HEK293T (cell line): ENCODE results near the gene COL5A1.

Source experiments
- CTCF ChIA-PET: fragments of 350-600 bp; formaldehyde crosslinking; extraction: SDS; loops from one replicate; lab custom pipeline; 2021; ENCODE audit warnings: antibody characterized with exemption, inconsistent platforms; lab: Yijun Ruan, JAX
- POLR2A ChIA-PET: fragments of 350-600 bp; formaldehyde crosslinking; extraction: SDS; loops from one replicate; lab custom pipeline; 2020; ENCODE audit warnings: antibody characterized with exemption, inconsistent platforms; lab: Yijun Ruan, JAX
- DNase-seq: peaks from one replicate; pipeline ENCODE4 v3.0.0; 2012; ENCODE audit warnings: mixed read lengths; ENCODE audit errors: extremely low spot score
- ARNT ChIP-seq: fragments of 450-650 bp; IDR thresholded peaks from 2 replicates; pipeline ENCODE4 v1.6.1; 2017; ENCODE audit warnings: mild to moderate bottlenecking
- BHLHE40 ChIP-seq: fragments of 450-650 bp; IDR thresholded peaks from 2 replicates; pipeline ENCODE4 v1.6.1; 2016; ENCODE audit warnings: mild to moderate bottlenecking, moderate library complexity, borderline replicate concordance
- CTBP1 ChIP-seq: fragments of 450-650 bp; IDR thresholded peaks from 2 replicates; pipeline ENCODE4 v1.6.1; 2016; ENCODE audit warnings: borderline replicate concordance
- ELF4 ChIP-seq: fragments of 450-650 bp; IDR thresholded peaks from 2 replicates; pipeline ENCODE4 v1.6.1; 2017; ENCODE audit warnings: antibody characterized with exemption
- FOXA1 ChIP-seq: fragments of 450-650 bp; IDR thresholded peaks from 2 replicates; pipeline ENCODE4 v1.6.1; 2016; ENCODE audit warnings: mild to moderate bottlenecking
- FOXK2 ChIP-seq: fragments of 450-650 bp; IDR thresholded peaks from 2 replicates; pipeline ENCODE4 v1.6.1; 2016; ENCODE audit warnings: mild to moderate bottlenecking
- FOXM1 ChIP-seq: fragments of 450-650 bp; IDR thresholded peaks from 2 replicates; pipeline ENCODE4 v1.6.1; 2017; ENCODE audit warnings: mild to moderate bottlenecking, borderline replicate concordance
- HDGF ChIP-seq: fragments of 450-650 bp; IDR thresholded peaks from 2 replicates; pipeline ENCODE4 v1.6.1; 2017; ENCODE audit warnings: antibody characterized with exemption, borderline replicate concordance
- L3MBTL2 ChIP-seq: fragments of 450-650 bp; conservative IDR thresholded peaks from 2 replicates; pipeline ENCODE4 v1.6.1; 2016; ENCODE audit warnings: mild to moderate bottlenecking
- LEF1 ChIP-seq: fragments of 450-650 bp; IDR thresholded peaks from 2 replicates; pipeline ENCODE4 v1.6.1; 2017; ENCODE audit warnings: mild to moderate bottlenecking, borderline replicate concordance
- NFRKB ChIP-seq: fragments of 450-650 bp; IDR thresholded peaks from 2 replicates; pipeline ENCODE4 v1.6.1; 2016; ENCODE audit warnings: mild to moderate bottlenecking, moderate library complexity
- SP1 ChIP-seq: fragments of 450-650 bp; IDR thresholded peaks from 2 replicates; pipeline ENCODE4 v1.6.1; 2017
- SUZ12 ChIP-seq: fragments of 450-650 bp; IDR thresholded peaks from 2 replicates; pipeline ENCODE4 v1.6.1; 2016; ENCODE audit warnings: mild to moderate bottlenecking
- TARDBP ChIP-seq: fragments of 450-650 bp; IDR thresholded peaks from 2 replicates; pipeline ENCODE4 v1.6.1; 2016
- ZNF384 ChIP-seq: fragments of 450-650 bp; IDR thresholded peaks from 2 replicates; pipeline ENCODE4 v1.6.1; 2016
- TF ChIP-seq, protein P1 (sequence below): fragments of 450-650 bp; IDR thresholded peaks from 2 replicates; pipeline ENCODE4 v1.6.1; 2016

The COL5A1 gene

GRCh38 chr9:134732392-134733110, 90.9 kb downstream of the COL5A1 start:
- ChIA-PET CTCF (no interaction called here), POLR2A (no interaction called here)
- DNase-seq: no peak
- TF ChIP-seq FOXA1 (no peak), SP1 (no peak), ELF4 (no peak), CTBP1 (no peak), LEF1 (no peak), L3MBTL2 (no peak), SUZ12 (no peak), ARNT (no peak), NFRKB (no peak), FOXK2 (no peak)

- no peak for TF ChIP-seq FOXA1
- no peak for TF ChIP-seq L3MBTL2
- TF ChIP-seq LEF1: no peak
- TF ChIP-seq CTBP1: no peak
- no peak for TF ChIP-seq ARNT
- no peak for TF ChIP-seq SUZ12
- TF ChIP-seq, protein P1, sequence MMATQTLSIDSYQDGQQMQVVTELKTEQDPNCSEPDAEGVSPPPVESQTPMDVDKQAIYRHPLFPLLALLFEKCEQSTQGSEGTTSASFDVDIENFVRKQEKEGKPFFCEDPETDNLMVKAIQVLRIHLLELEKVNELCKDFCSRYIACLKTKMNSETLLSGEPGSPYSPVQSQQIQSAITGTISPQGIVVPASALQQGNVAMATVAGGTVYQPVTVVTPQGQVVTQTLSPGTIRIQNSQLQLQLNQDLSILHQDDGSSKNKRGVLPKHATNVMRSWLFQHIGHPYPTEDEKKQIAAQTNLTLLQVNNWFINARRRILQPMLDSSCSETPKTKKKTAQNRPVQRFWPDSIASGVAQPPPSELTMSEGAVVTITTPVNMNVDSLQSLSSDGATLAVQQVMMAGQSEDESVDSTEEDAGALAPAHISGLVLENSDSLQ: no peak
- no peak for TF ChIP-seq HDGF
- no peak for TF ChIP-seq TARDBP
- TF ChIP-seq FOXM1: no peak
- TF ChIP-seq ZNF384: no peak
- TF ChIP-seq SP1: no peak
- TF ChIP-seq ELF4: no peak
- no peak for TF ChIP-seq BHLHE40
- no peak for TF ChIP-seq FOXK2
- TF ChIP-seq NFRKB: no peak
- CTCF ChIA-PET: no interaction called here
- no peak for DNase-seq
- POLR2A ChIA-PET: no interaction called here
Observed at GRCh38 chr9:134733480-134734232, 92.1 kb downstream of the COL5A1 start.

DNA sequence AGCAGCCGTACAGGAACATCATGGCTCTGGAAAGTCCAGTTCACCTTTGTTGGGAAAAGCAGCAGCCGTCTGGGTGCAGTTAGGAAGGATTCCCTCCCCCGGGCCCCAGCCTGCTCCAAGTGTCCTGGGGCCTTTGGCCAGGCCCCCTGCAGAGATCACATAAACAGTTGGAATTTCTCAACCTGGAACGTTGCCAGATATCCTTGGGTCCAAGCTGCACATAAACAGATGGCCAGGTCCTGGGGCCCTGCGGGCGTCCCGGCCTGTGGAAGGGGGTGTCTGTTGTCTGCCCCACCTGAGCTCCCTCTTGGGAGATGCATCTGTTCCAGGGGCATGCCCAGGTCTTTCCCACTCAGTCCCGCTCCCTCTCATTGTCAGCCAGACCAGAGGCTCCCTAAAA, 92.7 kb downstream of the COL5A1 start:
- ChIA-PET CTCF (no interaction called here), POLR2A (no interaction called here)
- peak; percentile 26 for DNase-seq
- TF ChIP-seq SP1 (no peak), FOXK2 (no peak), L3MBTL2 (no peak), ELF4 (no peak), CTBP1 (no peak), FOXA1 (no peak), FOXM1 (no peak), TARDBP (no peak), NFRKB (no peak), BHLHE40 (no peak), ARNT (no peak)
- TF ChIP-seq, protein P1: no peak

GRCh38 chr9:134735441-134736175, 94.0 kb downstream of the COL5A1 start:
- DNase-seq: no peak
- ChIA-PET POLR2A (no interaction called here), CTCF (interaction anchor here (0.7 to 1.0 kb wide), 4 partner anchors 8 to 192 kb away, joined by 3 to 4 read pairs (median 3); no protein-coding TSS in a partner anchor)
- TF ChIP-seq BHLHE40: no peak
- TF ChIP-seq L3MBTL2: no peak
- no peak for TF ChIP-seq HDGF
- TF ChIP-seq ZNF384: no peak
- TF ChIP-seq SP1: no peak
- TF ChIP-seq FOXA1: no peak
- no peak for TF ChIP-seq CTBP1
- TF ChIP-seq, protein P1: no peak
- no peak for TF ChIP-seq LEF1
- no peak for TF ChIP-seq FOXM1
- TF ChIP-seq NFRKB: no peak

DNA sequence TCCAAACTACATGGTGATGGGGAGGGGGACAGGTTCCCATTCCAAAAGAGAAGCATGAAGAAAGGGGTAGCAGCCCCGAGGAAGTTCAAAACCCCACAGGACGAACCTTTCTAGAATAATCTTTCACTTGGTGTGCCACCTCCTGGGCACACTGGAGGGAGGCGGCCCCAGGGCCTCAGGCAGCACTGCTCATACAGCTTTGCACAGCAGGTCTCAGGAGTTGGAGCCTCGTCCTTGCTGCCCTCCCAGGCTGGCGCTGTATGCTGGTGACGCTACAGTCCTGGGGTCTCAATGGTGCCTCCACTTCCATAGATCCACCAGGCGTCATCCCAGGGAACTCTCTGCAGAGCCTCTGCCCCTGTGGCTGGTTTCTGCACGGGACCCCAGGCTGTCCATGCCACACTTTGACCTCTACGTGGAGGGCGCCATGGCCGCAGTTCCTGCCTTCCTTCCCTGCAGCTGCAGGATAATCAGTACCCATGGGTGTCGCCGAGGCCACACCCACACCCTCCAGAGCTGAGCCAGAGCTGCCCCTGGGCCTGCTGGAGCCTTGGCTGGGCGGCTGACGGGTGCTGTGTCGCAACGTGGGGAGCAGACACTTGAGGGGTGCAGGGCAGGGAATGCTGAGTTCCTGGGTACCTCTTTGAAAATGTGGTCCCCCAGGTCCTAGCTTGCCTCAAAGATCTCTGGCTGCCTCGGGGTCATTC, 95.3 kb downstream of the COL5A1 start:
- CTCF ChIA-PET: interaction anchor here (1.0 kb wide), 1 partner anchor 41 kb away, joined by 3 read pairs; no protein-coding TSS in a partner anchor

More for the DNA sequence above, 95.3 kb downstream of the COL5A1 start:
- POLR2A ChIA-PET: no interaction called here
- no peak for DNase-seq
- no peak for TF ChIP-seq FOXK2
- TF ChIP-seq ARNT: no peak
- no peak for TF ChIP-seq FOXA1
- TF ChIP-seq, protein P1: no peak
- no peak for TF ChIP-seq SUZ12
- no peak for TF ChIP-seq HDGF
- no peak for TF ChIP-seq ELF4
- TF ChIP-seq ZNF384: no peak
- no peak for TF ChIP-seq LEF1
- no peak for TF ChIP-seq CTBP1
- no peak for TF ChIP-seq FOXM1
- no peak for TF ChIP-seq BHLHE40
- TF ChIP-seq TARDBP: no peak
- no peak for TF ChIP-seq L3MBTL2
- no peak for TF ChIP-seq SP1
- TF ChIP-seq NFRKB: no peak
